ENCODE data around the gene MTNR1A. TPM values are rescaled to one million over a fixed set of nuclear protein-coding genes. Genes with fewer than 3 reads are reported as not detected.

The MTNR1A gene
- total RNA-seq, 2 donors from 2014 or later, result 1.3 TPM; not detected in 1

DNA sequence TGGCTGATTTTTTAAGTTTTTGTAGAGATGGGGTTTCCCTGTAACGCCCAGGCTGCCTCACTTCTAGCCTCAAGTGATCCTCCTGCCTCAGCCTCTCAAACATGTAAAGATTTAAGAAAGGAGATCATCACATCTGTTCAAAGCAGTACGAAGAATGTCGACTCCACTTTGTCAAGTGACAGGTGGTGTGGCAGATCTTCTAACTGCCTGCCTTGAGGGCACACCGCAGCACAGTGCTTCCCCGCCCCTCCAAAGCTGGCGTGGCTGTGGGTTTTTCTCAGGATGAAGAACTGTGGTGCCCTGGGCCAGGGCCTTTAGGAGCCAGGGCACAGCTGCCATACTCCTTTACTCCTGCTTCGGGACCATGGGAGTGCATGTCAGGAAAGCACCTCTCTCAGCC lies 43.3 kb upstream of the MTNR1A start:
- H3K27ac ChIP-seq, result no peak overlapping the region
- H3K4me3 ChIP-seq, result no peak overlapping the region
- intact Hi-C loops (cut with DNase I), result no loop called here
- peaks cover 0 to 10% of the 10 kb centered on the region in 2 donors for H3K36me3 ChIP-seq
- WGBS, result 95% methylated on average over 7 of the region's 7 CpGs
- TF ChIP-seq POLR2A (IDR thresholded peaks at IDR 0.05), result no peak
- TF ChIP-seq, protein P1, sequence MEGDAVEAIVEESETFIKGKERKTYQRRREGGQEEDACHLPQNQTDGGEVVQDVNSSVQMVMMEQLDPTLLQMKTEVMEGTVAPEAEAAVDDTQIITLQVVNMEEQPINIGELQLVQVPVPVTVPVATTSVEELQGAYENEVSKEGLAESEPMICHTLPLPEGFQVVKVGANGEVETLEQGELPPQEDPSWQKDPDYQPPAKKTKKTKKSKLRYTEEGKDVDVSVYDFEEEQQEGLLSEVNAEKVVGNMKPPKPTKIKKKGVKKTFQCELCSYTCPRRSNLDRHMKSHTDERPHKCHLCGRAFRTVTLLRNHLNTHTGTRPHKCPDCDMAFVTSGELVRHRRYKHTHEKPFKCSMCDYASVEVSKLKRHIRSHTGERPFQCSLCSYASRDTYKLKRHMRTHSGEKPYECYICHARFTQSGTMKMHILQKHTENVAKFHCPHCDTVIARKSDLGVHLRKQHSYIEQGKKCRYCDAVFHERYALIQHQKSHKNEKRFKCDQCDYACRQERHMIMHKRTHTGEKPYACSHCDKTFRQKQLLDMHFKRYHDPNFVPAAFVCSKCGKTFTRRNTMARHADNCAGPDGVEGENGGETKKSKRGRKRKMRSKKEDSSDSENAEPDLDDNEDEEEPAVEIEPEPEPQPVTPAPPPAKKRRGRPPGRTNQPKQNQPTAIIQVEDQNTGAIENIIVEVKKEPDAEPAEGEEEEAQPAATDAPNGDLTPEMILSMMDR (IDR thresholded peaks at IDR 0.05), result no peak
- no peak for TF ChIP-seq POLR2AphosphoS5 (IDR thresholded peaks at IDR 0.05)
- H3K27me3 ChIP-seq (replicated peaks; ENCODE audit: insufficient read depth), result no peaks in the 10 kb centered on the region
- no peaks in the 10 kb centered on the region for H3K4me1 ChIP-seq (replicated peaks)
- DNase-seq (ENCODE audit: low spot score), result no peak
- no peaks in the 10 kb centered on the region for H3K9me3 ChIP-seq

GRCh38 chr4:186596850-186597390 lies 41.6 kb upstream of the MTNR1A start:
- Histone ChIP-seq H3K4me1 (replicated peaks) (no peaks in the 10 kb centered on the region), H3K9me3 (no peaks in the 10 kb centered on the region), H3K4me3 (no peak overlapping the region), H3K36me3 (peaks cover 0 to 10% of the 10 kb centered on the region in 2 donors), H3K27ac (no peak overlapping the region), H3K27me3 (replicated peaks; ENCODE audit: insufficient read depth) (no peaks in the 10 kb centered on the region)
- TF ChIP-seq, protein P1 (IDR thresholded peaks at IDR 0.05), result no peak
- no peak for TF ChIP-seq POLR2AphosphoS5 (IDR thresholded peaks at IDR 0.05)
- no peak for TF ChIP-seq POLR2A (IDR thresholded peaks at IDR 0.05)
- no peak for DNase-seq (ENCODE audit: low spot score)
- WGBS, result 93% methylated on average over 23 of the region's 23 CpGs
- intact Hi-C loops (cut with DNase I), result no loop called here

GRCh38 chr4:186596346-186596745 lies 41.0 kb upstream of the MTNR1A start:
- intact Hi-C loops (cut with DNase I), result no loop called here
- H3K4me1 ChIP-seq (replicated peaks), result no peaks in the 10 kb centered on the region
- H3K36me3 ChIP-seq, result peaks cover 0 to 10% of the 10 kb centered on the region in 2 donors
- H3K27ac ChIP-seq, result no peak overlapping the region
- H3K9me3 ChIP-seq, result no peaks in the 10 kb centered on the region
- no peaks in the 10 kb centered on the region for H3K27me3 ChIP-seq (replicated peaks; ENCODE audit: insufficient read depth)
- WGBS, result 97% methylated on average over 12 of the region's 12 CpGs
- H3K4me3 ChIP-seq, result no peak overlapping the region
- TF ChIP-seq POLR2A (IDR thresholded peaks at IDR 0.05) (no peak), POLR2AphosphoS5 (IDR thresholded peaks at IDR 0.05) (no peak)
- TF ChIP-seq, protein P1 (IDR thresholded peaks at IDR 0.05), result no peak
- DNase-seq (ENCODE audit: low spot score), result no peak

DNA sequence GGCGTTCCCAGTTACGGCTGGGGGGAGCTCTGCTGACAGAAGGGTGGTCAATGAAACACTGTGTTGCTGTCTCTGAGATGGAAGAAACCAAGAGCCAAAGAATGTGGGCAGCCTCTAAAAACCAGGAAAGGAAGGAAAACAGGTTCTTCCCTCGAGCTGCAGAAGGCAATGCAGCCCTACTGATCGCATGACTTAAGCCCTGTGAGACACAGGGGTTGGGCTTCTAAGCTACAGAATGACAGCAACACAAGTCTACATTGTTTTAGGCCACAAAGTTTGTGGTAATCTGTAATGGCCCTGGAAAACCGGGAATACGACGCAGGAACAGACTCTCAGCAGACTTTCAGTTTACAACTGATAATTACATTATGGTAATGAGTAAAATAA lies 38.2 kb upstream of the MTNR1A start:
- H3K36me3 ChIP-seq, result no peaks in the 10 kb centered on the region
- 73% methylated on average over 7 of the region's 7 CpGs for WGBS

More for the DNA sequence above, 38.2 kb upstream of the MTNR1A start:
- intact Hi-C loops (cut with DNase I), result no loop called here
- no peak for TF ChIP-seq POLR2A (IDR thresholded peaks at IDR 0.05)
- TF ChIP-seq, protein P1 (IDR thresholded peaks at IDR 0.05), result no peak
- no peak for TF ChIP-seq POLR2AphosphoS5 (IDR thresholded peaks at IDR 0.05)
- Histone ChIP-seq H3K4me3 (no peak overlapping the region), H3K4me1 (replicated peaks) (no peaks in the 10 kb centered on the region), H3K27ac (no peak overlapping the region), H3K27me3 (replicated peaks; ENCODE audit: insufficient read depth) (no peaks in the 10 kb centered on the region), H3K9me3 (no peaks in the 10 kb centered on the region)
- DNase-seq (ENCODE audit: low spot score), result no peak

Data from prostate gland (tissue), 2 donors.